PC-9 (cell line): ENCODE data around the gene CNTN4. TPM values are rescaled to one million over a fixed set of nuclear protein-coding genes. Genes with fewer than 3 reads are reported as not detected.

Experiments used
- BruUV-seq: library from RNA; stranded (reverse); fragments of 400-500 nt; replicated peaks from 2 replicates; lab custom pipeline; 2021; lab: Mats Ljungman, UMichigan
- CTCF ChIA-PET: fragments of 300-600 bp; sonication (Branson Sonifier 250); formaldehyde crosslinking; loops from one replicate; lab custom pipeline; 2022; ENCODE audit warnings: antibody characterized with exemption; lab: Charles Lee
- POLR2A ChIA-PET: fragments of 300-600 bp; sonication (Branson Sonifier 250); formaldehyde crosslinking; loops from one replicate; lab custom pipeline; 2022; ENCODE audit warnings: antibody characterized with exemption; ENCODE audit not compliant: unreplicated experiment; lab: Charles Lee
- DNase-seq, 2 experiments: peaks; one replicate each; pipeline versions ENCODE4 v3.0.0 to v3.0.0-alpha.2; 2015 to 2022; ENCODE audit warnings: mixed read lengths in 1 of 2
- H2AFZ ChIP-seq: fragments of 200-600 bp; sonication (generic); 2 replicates; pipeline ENCODE4 v1.8.1; 2017; ENCODE audit warnings: antibody characterized with exemption
- H3F3A ChIP-seq: fragments of 200-600 bp; sonication (generic); 2 replicates; pipeline ENCODE4 v1.8.1; 2017; ENCODE audit warnings: antibody characterized with exemption, mild to moderate bottlenecking, low read depth; ENCODE audit not compliant: insufficient read depth
- H3K27ac ChIP-seq: fragments of 200-600 bp; sonication (generic); 2 replicates; pipeline ENCODE4 v1.6.1; 2016; ENCODE audit warnings: mixed run types
- H3K27me3 ChIP-seq: fragments of 200-600 bp; sonication (generic); 2 replicates; pipeline ENCODE4 v1.6.1; 2016; ENCODE audit warnings: low read depth, mixed run types; ENCODE audit not compliant: insufficient read depth
- H3K36me3 ChIP-seq: fragments of 200-600 bp; sonication (generic); 2 replicates; pipeline ENCODE4 v1.6.1; 2016; ENCODE audit warnings: low read depth, mixed run types
- H3K4me1 ChIP-seq: fragments of 200-600 bp; sonication (generic); replicated peaks from 2 replicates; pipeline ENCODE4 v1.6.1; 2016; ENCODE audit warnings: mixed run types; ENCODE audit not compliant: insufficient read depth
- H3K4me2 ChIP-seq: fragments of 200-600 bp; sonication (generic); 2 replicates; pipeline ENCODE4 v1.6.1; 2017; ENCODE audit warnings: mixed run types
- H3K4me3 ChIP-seq: fragments of 200-600 bp; sonication (generic); 2 replicates; pipeline ENCODE4 v1.6.1; 2016; ENCODE audit warnings: mixed run types
- H3K79me2 ChIP-seq: fragments of 200-600 bp; sonication (generic); 2 replicates; pipeline ENCODE4 v1.6.1; 2017; ENCODE audit warnings: low read depth, mixed run types
- H3K9me2 ChIP-seq: fragments of 200-600 bp; sonication (generic); 2 replicates; pipeline ENCODE4 v1.8.1; 2017; ENCODE audit warnings: mild to moderate bottlenecking; ENCODE audit not compliant: insufficient read depth
- H3K9me3 ChIP-seq: fragments of 200-600 bp; sonication (generic); 2 replicates; pipeline ENCODE4 v1.8.1; 2016; ENCODE audit warnings: low read depth; ENCODE audit not compliant: insufficient read depth
- H4K20me1 ChIP-seq: fragments of 200-600 bp; sonication (generic); 2 replicates; pipeline ENCODE4 v1.8.1; 2017; ENCODE audit not compliant: insufficient read depth
- EZH2 ChIP-seq: fragments of 200-600 bp; sonication (generic); IDR thresholded peaks from 2 replicates; pipeline ENCODE4 v1.8.0; 2017; ENCODE audit warnings: antibody characterized with exemption, low read depth
- intact Hi-C: fragments of 100-400 bp; cut with micrococcal nuclease; formaldehyde crosslinking; loops from one replicate; pipeline ENCODE4 v1.10.0; 2022; ENCODE audit not compliant: unreplicated experiment
- total RNA-seq: library from RNA; stranded (reverse); gene quantifications from 2 replicates; pipeline ENCODE4 v1.2.3, GENCODE V29; 2021
- TF ChIP-seq, protein P1 (sequence below): fragments of 200-600 bp; sonication (generic); conservative IDR thresholded peaks from 2 replicates; pipeline ENCODE4 v1.6.1; 2017; ENCODE audit warnings: mixed run types, antibody characterized with exemption, mild to moderate bottlenecking, moderate library complexity

Gene CNTN4
- total RNA-seq, 1 experiment from 2014 or later = not detected

DNA sequence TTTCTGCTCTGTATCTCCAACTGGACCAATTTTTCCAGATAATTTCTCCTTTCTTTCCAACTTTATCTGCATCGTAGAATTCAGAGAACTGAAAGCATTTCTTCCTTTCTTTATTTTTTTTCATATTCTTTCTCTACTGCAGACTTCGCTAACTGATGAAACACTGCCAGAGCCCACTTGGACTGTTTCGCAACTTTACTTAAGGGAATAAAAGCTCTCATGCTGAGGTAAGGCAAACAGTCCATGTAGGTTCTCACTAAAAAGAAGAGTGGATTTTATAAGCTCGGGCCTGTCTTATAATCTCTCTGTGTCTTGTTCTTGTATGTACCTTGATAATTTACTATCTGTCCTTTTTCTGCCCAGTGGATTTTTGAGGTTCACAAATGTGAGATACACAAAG is 163.5 kb downstream of the CNTN4 start:
- H3K27ac ChIP-seq = no peak overlapping the region
- H3F3A ChIP-seq = no peaks in the 10 kb centered on the region
- H3K9me3 ChIP-seq = no peaks in the 10 kb centered on the region
- no peaks in the 10 kb centered on the region for H4K20me1 ChIP-seq
- H3K4me3 ChIP-seq = no peak overlapping the region
- H3K4me1 ChIP-seq = no peaks in the 10 kb centered on the region
- ChIA-PET CTCF (no interaction called here), POLR2A (no interaction called here)
- H3K79me2 ChIP-seq = no peaks in the 10 kb centered on the region
- no TSS peak for BruUV-seq
- no peak overlapping the region for H2AFZ ChIP-seq
- intact Hi-C loops = no loop called here
- DNase-seq = no peak
- no peak overlapping the region for H3K4me2 ChIP-seq
- H3K36me3 ChIP-seq = no peaks in the 10 kb centered on the region
- H3K27me3 ChIP-seq = no peaks in the 10 kb centered on the region
- H3K9me2 ChIP-seq = no peaks in the 10 kb centered on the region
- no peak for TF ChIP-seq EZH2

DNA sequence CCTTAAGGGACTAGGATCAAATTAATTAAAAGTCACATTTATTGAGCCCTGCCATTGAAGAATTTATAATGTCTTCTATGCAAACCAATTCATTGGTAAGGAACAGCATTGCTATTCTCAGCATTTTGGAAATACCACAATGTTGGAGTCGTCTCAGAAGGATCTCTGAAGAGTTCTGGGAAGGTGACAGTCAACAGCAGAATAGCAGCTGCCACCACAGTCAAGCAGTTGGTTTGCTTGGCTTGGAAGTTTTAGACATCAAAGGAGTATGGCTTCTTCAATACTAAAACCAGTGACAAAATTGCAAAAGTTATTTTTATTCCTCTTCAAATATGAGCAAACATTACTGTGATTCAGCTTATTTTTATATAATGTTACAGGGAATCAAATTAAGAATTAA is 167.9 kb downstream of the CNTN4 start:
- no peak for TF ChIP-seq EZH2
- TF ChIP-seq, protein P1, sequence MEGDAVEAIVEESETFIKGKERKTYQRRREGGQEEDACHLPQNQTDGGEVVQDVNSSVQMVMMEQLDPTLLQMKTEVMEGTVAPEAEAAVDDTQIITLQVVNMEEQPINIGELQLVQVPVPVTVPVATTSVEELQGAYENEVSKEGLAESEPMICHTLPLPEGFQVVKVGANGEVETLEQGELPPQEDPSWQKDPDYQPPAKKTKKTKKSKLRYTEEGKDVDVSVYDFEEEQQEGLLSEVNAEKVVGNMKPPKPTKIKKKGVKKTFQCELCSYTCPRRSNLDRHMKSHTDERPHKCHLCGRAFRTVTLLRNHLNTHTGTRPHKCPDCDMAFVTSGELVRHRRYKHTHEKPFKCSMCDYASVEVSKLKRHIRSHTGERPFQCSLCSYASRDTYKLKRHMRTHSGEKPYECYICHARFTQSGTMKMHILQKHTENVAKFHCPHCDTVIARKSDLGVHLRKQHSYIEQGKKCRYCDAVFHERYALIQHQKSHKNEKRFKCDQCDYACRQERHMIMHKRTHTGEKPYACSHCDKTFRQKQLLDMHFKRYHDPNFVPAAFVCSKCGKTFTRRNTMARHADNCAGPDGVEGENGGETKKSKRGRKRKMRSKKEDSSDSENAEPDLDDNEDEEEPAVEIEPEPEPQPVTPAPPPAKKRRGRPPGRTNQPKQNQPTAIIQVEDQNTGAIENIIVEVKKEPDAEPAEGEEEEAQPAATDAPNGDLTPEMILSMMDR = no peak
- no peaks in the 10 kb centered on the region for H4K20me1 ChIP-seq
- no peak overlapping the region for H3K4me2 ChIP-seq
- CTCF ChIA-PET = no interaction called here
- no peak overlapping the region for H3K27ac ChIP-seq
- H3K36me3 ChIP-seq = no peaks in the 10 kb centered on the region
- H3K9me2 ChIP-seq = no peaks in the 10 kb centered on the region
- no peaks in the 10 kb centered on the region for H3K79me2 ChIP-seq
- H3K27me3 ChIP-seq = no peaks in the 10 kb centered on the region
- no peak overlapping the region for H2AFZ ChIP-seq
- BruUV-seq = no TSS peak
- H3K4me1 ChIP-seq = no peaks in the 10 kb centered on the region
- no peak overlapping the region for H3K4me3 ChIP-seq
- H3F3A ChIP-seq = no peaks in the 10 kb centered on the region
- no peaks in the 10 kb centered on the region for H3K9me3 ChIP-seq
- POLR2A ChIA-PET = no interaction called here
- no peak for DNase-seq
- intact Hi-C loops = no loop called here

DNA sequence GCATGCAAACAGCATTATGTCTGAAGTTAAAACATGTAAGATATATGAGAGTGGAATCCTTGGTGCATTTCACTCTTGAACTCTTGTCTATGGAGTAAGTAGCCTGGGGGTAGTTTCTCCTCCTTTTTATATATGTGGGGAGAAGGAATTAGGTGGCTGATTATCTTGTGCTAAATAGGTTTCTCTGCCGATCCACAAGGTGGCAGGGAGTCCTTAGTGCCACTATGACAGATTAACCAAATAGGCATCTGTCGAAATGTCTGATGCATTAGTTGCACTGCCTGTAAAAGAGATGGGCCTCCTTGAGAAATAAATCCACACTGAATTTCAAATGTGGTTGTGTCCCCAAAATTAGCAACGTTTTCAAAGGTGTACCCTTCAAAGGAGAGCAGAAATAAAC is 170.1 kb downstream of the CNTN4 start:
- H2AFZ ChIP-seq = no peak overlapping the region
- no peak for TF ChIP-seq EZH2
- TF ChIP-seq, protein P1 = no peak
- CTCF ChIA-PET = no interaction called here

DNA sequence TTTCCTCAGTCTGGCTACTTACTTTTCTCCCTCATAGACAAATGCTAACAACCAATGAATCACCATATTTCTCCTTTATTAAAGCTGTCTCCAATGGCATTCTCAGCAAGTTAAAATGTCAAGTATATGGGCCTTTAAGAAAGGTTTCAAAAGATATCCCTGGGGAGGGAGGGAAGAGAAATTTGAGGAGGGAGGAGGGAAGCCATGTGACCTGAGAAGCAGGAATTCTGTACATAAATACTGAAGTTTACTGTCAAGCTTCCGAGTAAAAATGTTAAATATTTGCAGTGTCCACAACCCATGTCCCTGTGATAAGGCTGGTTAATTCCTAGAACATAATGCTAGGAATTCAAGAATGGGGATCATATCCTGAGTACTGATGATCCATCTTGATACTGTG is 175.9 kb downstream of the CNTN4 start:
- Histone ChIP-seq H3K27ac (no peak overlapping the region), H3K27me3 (no peaks in the 10 kb centered on the region), H3F3A (no peaks in the 10 kb centered on the region), H3K9me3 (no peaks in the 10 kb centered on the region), H3K4me3 (no peak overlapping the region), H4K20me1 (no peaks in the 10 kb centered on the region), H3K36me3 (no peaks in the 10 kb centered on the region), H2AFZ (no peak overlapping the region), H3K4me1 (no peaks in the 10 kb centered on the region), H3K79me2 (no peaks in the 10 kb centered on the region), H3K4me2 (no peak overlapping the region), H3K9me2 (no peaks in the 10 kb centered on the region)
- ChIA-PET CTCF (interaction anchor here (0.7 kb wide), 1 partner anchor 1032 kb away, joined by 5 read pairs; no protein-coding TSS in a partner anchor), POLR2A (no interaction called here)
- intact Hi-C loops = no loop called here
- no peak for DNase-seq
- TF ChIP-seq, protein P1 = no peak
- TF ChIP-seq EZH2 = no peak
- BruUV-seq = no TSS peak

More for the DNA sequence above, 170.1 kb downstream of the CNTN4 start:
- H3K4me1 ChIP-seq = no peaks in the 10 kb centered on the region
- no peak for DNase-seq
- no peaks in the 10 kb centered on the region for H3K36me3 ChIP-seq
- no peak overlapping the region for H3K4me2 ChIP-seq
- POLR2A ChIA-PET = no interaction called here
- no TSS peak for BruUV-seq
- no peaks in the 10 kb centered on the region for H4K20me1 ChIP-seq
- H3F3A ChIP-seq = no peaks in the 10 kb centered on the region
- H3K4me3 ChIP-seq = no peak overlapping the region
- no peaks in the 10 kb centered on the region for H3K9me3 ChIP-seq
- no peak overlapping the region for H3K27ac ChIP-seq
- intact Hi-C loops = no loop called here
- no peaks in the 10 kb centered on the region for H3K79me2 ChIP-seq
- no peaks in the 10 kb centered on the region for H3K9me2 ChIP-seq
- no peaks in the 10 kb centered on the region for H3K27me3 ChIP-seq
